K562 (cell line): ENCODE results near the gene RACK1. TPM values are rescaled to one million over a fixed set of nuclear protein-coding genes. Genes with fewer than 3 reads are reported as not detected.

Source experiments
- ATAC-seq: fragments of 200-7000 bp; cut with Tn5 transposase; 3 replicates; pipeline ENCODE4 v1.9.1; 2020; ENCODE audit warnings: moderate library complexity
- BruUV-seq: library from RNA; stranded (reverse); fragments of 400-500 nt; replicated peaks from 2 replicates; lab custom pipeline; 2021; lab: Mats Ljungman, UMichigan
- CTCF ChIA-PET: fragments of 300-600 bp; formaldehyde crosslinking; extraction: SDS; loops from one replicate; lab custom pipeline; 2021; ENCODE audit warnings: low intra/inter-chr PET ratio; lab: Yijun Ruan, JAX
- POLR2A ChIA-PET: fragments of 300-600, 350-650 bp; sonication (Branson Sonifier 250); formaldehyde crosslinking; extraction: SDS; loops from one replicate; lab custom pipeline; 2021; ENCODE audit warnings: antibody characterized with exemption, inconsistent platforms; lab: Yijun Ruan, JAX
- DNase-seq, 4 experiments: peaks; one replicate each; pipeline versions ENCODE4 v3.0.0 to v3.0.0-alpha.2; 2011 to 2018; ENCODE audit warnings: low spot score in 3 of 4, mixed read lengths in 3 of 4; ENCODE audit errors: extremely low read depth in 1 of 4
- FAIRE-seq: peaks from 2 replicates; lab custom pipeline; 2011; peaks lifted over from hg19 to GRCh38; lab: Jason Lieb, UNC
- H2AFZ ChIP-seq: 2 replicates; pipeline ENCODE4 v1.6.0; 2011; ENCODE audit warnings: low read depth, low read length, control low read depth, inconsistent platforms
- H3K27ac ChIP-seq: fragments of 200-600 bp; 3 replicates; pipeline ENCODE4 v1.8.0; 2011; ENCODE audit warnings: low read depth, mild to moderate bottlenecking, control low read depth, inconsistent platforms, low read length, moderate library complexity, mixed read lengths; ENCODE audit errors: extremely low read depth
- H3K27me3 ChIP-seq, 2 experiments: fragments of 300-600 bp in 1 of 2; 2 replicates in 1 of 2; 3 replicates in 1 of 2; pipeline versions ENCODE4 v1.6.0 to v1.8.0; 2011; ENCODE audit warnings: inconsistent platforms in 2 of 2, low read length in 2 of 2, mild to moderate bottlenecking in 1 of 2, mixed read lengths in 1 of 2, moderate library complexity in 1 of 2; ENCODE audit not compliant: control insufficient read depth in 2 of 2, insufficient read depth in 2 of 2
- H3K36me3 ChIP-seq: fragments of 300-600 bp; 3 replicates; pipeline ENCODE4 v1.8.0; 2011; ENCODE audit warnings: mild to moderate bottlenecking, low read length, inconsistent platforms; ENCODE audit not compliant: control insufficient read depth, insufficient read depth
- H3K4me1 ChIP-seq, 2 experiments: fragments of 200-600 bp in 1 of 2; replicated peaks in 1 of 2; 2 replicates in 1 of 2; 3 replicates in 1 of 2; pipeline versions ENCODE4 v1.5.1 to v1.8.0; 2011; ENCODE audit warnings: inconsistent platforms in 2 of 2, low read length in 2 of 2, mild to moderate bottlenecking in 1 of 2, mixed read lengths in 1 of 2, moderate library complexity in 1 of 2; ENCODE audit not compliant: control insufficient read depth in 2 of 2, insufficient read depth in 2 of 2
- H3K4me2 ChIP-seq: 2 replicates; pipeline ENCODE4 v1.6.1; 2011; ENCODE audit warnings: low read length, control low read depth, inconsistent platforms, mixed read lengths; ENCODE audit not compliant: insufficient read depth
- H3K4me3 ChIP-seq: fragments of 200-600 bp; sonication (generic), shearing (Covaris generic); 2 replicates; pipeline ENCODE4 v1.5.1; 2016; ENCODE audit warnings: control low read depth, inconsistent platforms
- H3K79me2 ChIP-seq: fragments of 200-600 bp; 3 replicates; pipeline ENCODE4 v1.8.0; 2011; ENCODE audit warnings: low read length, inconsistent platforms; ENCODE audit not compliant: control insufficient read depth, insufficient read depth
- H3K9ac ChIP-seq, 2 experiments: 2 replicates each; pipeline versions ENCODE4 v1.6.0 to v1.6.1; 2011; ENCODE audit warnings: low read depth in 2 of 2, low read length in 2 of 2, control low read depth in 1 of 2, inconsistent platforms in 1 of 2, mild to moderate bottlenecking in 1 of 2, mixed read lengths in 1 of 2; ENCODE audit not compliant: insufficient read depth in 1 of 2
- H3K9me1 ChIP-seq: one replicate; pipeline ENCODE4 v1.6.0; 2011; ENCODE audit warnings: inconsistent platforms, mild to moderate bottlenecking, low read length, moderate library complexity; ENCODE audit not compliant: control insufficient read depth, insufficient read depth
- H3K9me3 ChIP-seq: replicated peaks from 2 replicates; pipeline ENCODE4 v1.5.1; 2011; ENCODE audit warnings: low read depth, low read length, inconsistent platforms; ENCODE audit not compliant: control insufficient read depth, insufficient read depth
- H4K20me1 ChIP-seq: replicated peaks from 2 replicates; pipeline ENCODE4 v1.6.1; 2011; ENCODE audit warnings: low read length, inconsistent platforms, mixed read lengths; ENCODE audit not compliant: control insufficient read depth, insufficient read depth
- HNRNPUL1 ChIP-seq: fragments of 200-400 bp; formaldehyde crosslinking; IDR thresholded peaks from 2 replicates; pipeline ENCODE4 v1.6.1; 2017; ENCODE audit warnings: low read length
- KHSRP ChIP-seq: fragments of 450-650 bp; IDR thresholded peaks from 2 replicates; pipeline ENCODE4 v1.6.1; 2017
- MTA1 ChIP-seq: fragments of 450-650 bp; IDR thresholded peaks from 2 replicates; pipeline ENCODE4 v1.6.1; 2017; ENCODE audit warnings: borderline replicate concordance
- SAFB2 ChIP-seq: fragments of 200-400 bp; formaldehyde crosslinking; IDR thresholded peaks from 2 replicates; pipeline ENCODE4 v1.6.1; 2018; ENCODE audit warnings: borderline replicate concordance, low read length, low read depth, moderate library complexity; ENCODE audit not compliant: severe bottlenecking
- SAP30 ChIP-seq: fragments of 200-600 bp; sonication (generic); IDR thresholded peaks from 2 replicates; pipeline ENCODE4 v1.6.1; 2012; ENCODE audit warnings: borderline replicate concordance, low read depth, mild to moderate bottlenecking, moderate library complexity, low read length, control low read depth, inconsistent platforms; ENCODE audit not compliant: insufficient read depth, poor library complexity, severe bottlenecking
- SMAD3 ChIP-seq: fragments of 450-650 bp; formaldehyde crosslinking; conservative IDR thresholded peaks from 2 replicates; pipeline ENCODE4 v1.4.0; 2020; ENCODE audit warnings: mild to moderate bottlenecking
- SMARCA4 ChIP-seq: fragments of 450-650 bp; IDR thresholded peaks from 2 replicates; pipeline ENCODE4 v1.6.1; 2016
- SMARCA5 ChIP-seq: fragments of 450-650 bp; IDR thresholded peaks from 2 replicates; pipeline ENCODE4 v1.6.1; 2016
- TFAP4 ChIP-seq: sonication (generic); formaldehyde crosslinking; IDR thresholded peaks from 2 replicates; pipeline ENCODE4 v1.8.0; 2022; ENCODE audit warnings: missing genetic modification reagents, mild to moderate bottlenecking, moderate library complexity, borderline replicate concordance
- THRB ChIP-seq: fragments of 450-650 bp; formaldehyde crosslinking; conservative IDR thresholded peaks from 2 replicates; pipeline ENCODE4 v1.4.0; 2022; ENCODE audit warnings: mild to moderate bottlenecking, missing genetic modification characterization
- U2AF1 ChIP-seq: fragments of 200-400 bp; formaldehyde crosslinking; optimal IDR thresholded peaks from 2 replicates; pipeline ENCODE3; 2017; ENCODE audit warnings: mild to moderate bottlenecking, low read depth, low read length, moderate library complexity
- YY1 ChIP-seq, 3 experiments: IDR thresholded peaks; 2 replicates each; pipeline ENCODE4 v1.6.1; 2011; ENCODE audit warnings: low read length in 2 of 3, mild to moderate bottlenecking in 2 of 3, moderate library complexity in 2 of 3, borderline replicate concordance in 1 of 3, control low read depth in 1 of 3, low read depth in 1 of 3; ENCODE audit not compliant: insufficient read depth in 3 of 3, insufficient replicate concordance in 2 of 3, control insufficient read depth in 1 of 3, insufficient read length in 1 of 3; ENCODE audit errors: extremely low read depth in 1 of 3
- ZNF124 ChIP-seq: sonication (generic); formaldehyde crosslinking; IDR thresholded peaks from 2 replicates; pipeline ENCODE4 v1.8.1; 2022; ENCODE audit warnings: missing genetic modification reagents
- ZNF174 ChIP-seq: fragments of 250-450 bp; sonication (Bioruptor Pico); IDR thresholded peaks from 2 replicates; pipeline ENCODE4 v1.4.0; 2020; ENCODE audit warnings: mild to moderate bottlenecking
- ZNF274 ChIP-seq: IDR thresholded peaks from 2 replicates; pipeline ENCODE4 v1.6.1; 2011; ENCODE audit warnings: low read depth, mild to moderate bottlenecking, low read length, moderate library complexity, borderline replicate concordance
- WGBS: fragments of 100-300 bp; shearing (Covaris generic); methylation state at CpG from one replicate; pipeline ENCODE4 v1.1.6; 2016; ENCODE audit warnings: low coverage, mixed read lengths; ENCODE audit not compliant: insufficient coverage; ENCODE audit errors: missing lambda C conversion rate; 5-methylcytosine and 5-hydroxymethylcytosine counted together
- in situ Hi-C: fragments of 300-500 bp; cut with MboI; formaldehyde crosslinking; loops from 4 replicates; pipeline ENCODE4 v1.15.0; 2018; ENCODE audit warnings: inconsistent platforms, mixed read lengths
- intact Hi-C: fragments of 100-400 bp; cut with micrococcal nuclease; formaldehyde crosslinking; loops from 2 replicates; pipeline ENCODE4 v1.14.2; 2022
- polyA plus RNA-seq, 8 experiments: library from polyadenylated mRNA; depleted of rRNA in 4 of 8; stranded (reverse) in 5 of 8; unstranded in 3 of 8; fragments of >200 nt; fragmentation: Nextera tagmentation in 2 of 8; fragmentation: Illumina TruSeq in 1 of 8; extraction: Ambion mirVana in 2 of 8; extraction: Trizol in 1 of 8; gene quantifications; 2 replicates each; pipeline versions ENCODE4 v1.2.1 to v1.2.3, GENCODE V29; 2011 to 2014; ENCODE audit warnings: inconsistent platforms in 1 of 8, missing spikeins in 1 of 8
- total RNA-seq, 7 experiments: library from RNA; depleted of rRNA in 6 of 7; stranded (reverse); fragments of >200 nt in 6 of 7; fragmentation: Illumina TruSeq in 2 of 7; extraction: Trizol in 2 of 7; gene quantifications; 2 replicates each; pipeline versions ENCODE4 v1.2.1 to v1.2.3, GENCODE V29; 2011 to 2021; ENCODE audit warnings: low replicate concordance in 1 of 7

The RACK1 gene
- total and polyA plus RNA-seq, 9 of the 15 experiments (the other 6 are each of a cell fraction or from before 2014, with no cell fraction given) = 2,303 to 5,311 (median 3,833) TPM

GRCh38 chr5:181207960-181208253 is 35.8 kb downstream of the RACK1 start (continued):
- TF ChIP-seq THRB = peak; percentile 59; the same call in 1 of the 2 replicates
- TF ChIP-seq KHSRP = 0 out of 2 replicates have a peak, but pooled peaks have one; percentile 35
- 0 out of 2 replicates have a peak, but pooled peaks have one; percentile 16 for TF ChIP-seq SMARCA5
- 0 out of 2 replicates have a peak, but pooled peaks have one; percentile 29 for TF ChIP-seq ZNF274
- no peak for TF ChIP-seq SMARCA4
- TF ChIP-seq SMAD3 (CRISPR knock-in tag) = 0 out of 2 replicates have a peak, but pooled peaks have one; percentile 1
- no peak for TF ChIP-seq U2AF1

DNA sequence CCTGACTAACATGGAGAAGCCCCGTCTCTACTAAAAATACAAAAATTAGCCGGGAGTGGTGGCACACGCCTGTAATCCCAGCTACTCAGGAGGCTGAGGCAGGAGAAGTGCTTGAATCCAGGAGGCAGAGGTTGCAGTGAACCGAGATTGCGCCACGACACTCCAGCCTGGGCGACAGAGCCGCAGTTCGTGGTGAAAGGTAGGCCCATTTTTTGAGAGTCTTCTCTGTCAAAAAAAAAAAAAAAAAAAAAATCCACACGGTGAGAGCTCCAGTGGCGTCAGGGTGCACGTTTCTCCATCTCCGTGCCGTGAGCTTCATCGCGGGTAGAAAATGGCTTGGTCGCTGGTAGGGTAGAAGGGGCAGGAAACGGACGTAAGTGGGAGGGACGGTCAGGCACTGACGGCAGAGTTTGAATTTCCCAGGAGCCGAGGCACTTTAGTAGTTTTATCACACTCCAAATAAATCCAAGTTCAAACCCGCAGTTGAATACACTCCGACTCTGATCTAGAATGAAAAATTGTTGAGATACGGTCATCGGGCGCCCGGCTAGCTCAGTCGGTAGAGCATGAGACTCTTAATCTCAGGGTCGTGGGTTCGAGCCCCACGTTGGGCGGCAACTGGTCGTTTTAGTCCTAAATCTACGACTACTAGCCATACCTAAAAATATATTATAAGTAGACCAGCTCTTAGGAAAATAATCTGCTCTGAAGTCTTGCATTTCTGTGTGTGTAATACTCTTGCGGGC is 36.3 kb downstream of the RACK1 start:
- H2AFZ ChIP-seq = peak overlapping the region; percentile 95
- in situ Hi-C loops = no loop called here
- H3K9me3 ChIP-seq = no peaks in the 10 kb centered on the region
- TSS peak; percentile 100 for BruUV-seq
- FAIRE-seq (peak; percentile 35), ATAC-seq (peak; percentile 53), DNase-seq (peak in 3 of 4 experiments; percentile 36 to 94 (median 71))
- H3K27me3 ChIP-seq = no peaks in the 10 kb centered on the region
- ChIA-PET CTCF (no interaction called here), POLR2A (interaction anchor here (0.5 to 2.4 kb wide), 23 partner anchors 8 to 377 kb away, joined by 3 to 18 read pairs (median 4); partner anchors contain the start of gene TRIM52)
- H3K4me3 ChIP-seq = peak overlapping the region; percentile 65
- H4K20me1 ChIP-seq = no peaks in the 10 kb centered on the region
- intact Hi-C loops = loop anchor here (1.0 to 2.0 kb wide), 3 partner anchors 11 to 16 kb away; partner anchors contain the start of gene TRIM41
- H3K9me1 ChIP-seq = no peaks in the 10 kb centered on the region
- WGBS = 0% methylated on average over 36 of the region's 36 CpGs
- H3K4me1 ChIP-seq = peaks cover 29 to 35% of the 10 kb centered on the region in 2 experiments; a peak in 4 of 5 replicates
- H3K4me2 ChIP-seq = peak overlapping the region; percentile 93
- H3K9ac ChIP-seq = peak overlapping the region; percentile 73 to 92
- H3K79me2 ChIP-seq = no peaks in the 10 kb centered on the region
- peak overlapping the region; percentile 72 for H3K27ac ChIP-seq
- no peaks in the 10 kb centered on the region for H3K36me3 ChIP-seq
- TF ChIP-seq TFAP4 (no peak), HNRNPUL1 (no peak), SAFB2 (no peak), MTA1 (0 out of 2 replicates have a peak, but pooled peaks have one; percentile 65), ZNF174 (CRISPR knock-in tag) (0 out of 2 replicates have a peak, but pooled peaks have one; percentile 25), YY1 (IDR thresholded peaks at IDR 0.05; ENCODE audit: borderline replicate concordance in 1 of 3, control insufficient read depth in 1 of 3, extremely low read depth in 1 of 3, insufficient read depth in 3 of 3, insufficient read length in 1 of 3, insufficient replicate concordance in 2 of 3, low read depth in 1 of 3, low read length in 2 of 3) (peak in 1 of 3 experiments; percentile 42), ZNF124 (CRISPR knock-in tag) (no peak), SAP30 (peak; percentile 55)
